GM19438 (cell line): ENCODE measurements around the gene LLGL2.
A peak's percentile ranks its signal among the peaks of the same experiment; 100 is the strongest.
"Not testable (repeated sequence)": the region's sequence is repeated elsewhere in the genome, so short reads cannot be mapped to it uniquely, and the experiment has no call there.

Experiments used
- ATAC-seq: cut with Tn5 transposase; IDR thresholded peaks from one replicate; pipeline ENCODE4 v1.9.1; 2021; ENCODE audit warnings: low read depth; ENCODE audit not compliant: unreplicated experiment

The LLGL2 gene

GRCh38 chr17:75588596-75589011, 63.1 kb downstream of the LLGL2 start:
- peak; percentile 24 for ATAC-seq

- peak; percentile 59 for ATAC-seq
Measured at GRCh38 chr17:75589012-75589918, 63.8 kb downstream of the LLGL2 start.

- ATAC-seq: no peak
Measured at GRCh38 chr17:75589919-75590303, 64.4 kb downstream of the LLGL2 start.

- ATAC-seq: no peak
Measured at GRCh38 chr17:75590314-75590761, 64.8 kb downstream of the LLGL2 start.

GRCh38 chr17:75590849-75591721, 65.6 kb downstream of the LLGL2 start:
- ATAC-seq: no peak

- no peak for ATAC-seq
Measured at GRCh38 chr17:75591722-75592302, 66.3 kb downstream of the LLGL2 start.

- no peak for ATAC-seq
Measured at GRCh38 chr17:75592348-75593020, 67.0 kb downstream of the LLGL2 start.

GRCh38 chr17:75593430-75593829, 67.9 kb downstream of the LLGL2 start:
- ATAC-seq: not testable (repeated sequence)

- ATAC-seq: no peak
Measured at GRCh38 chr17:75594499-75595283, 69.2 kb downstream of the LLGL2 start.

- ATAC-seq: no peak
Measured at GRCh38 chr17:75595284-75595919, 69.9 kb downstream of the LLGL2 start.

GRCh38 chr17:75595920-75596313, 70.4 kb downstream of the LLGL2 start:
- ATAC-seq: no peak

- no peak for ATAC-seq
Measured at GRCh38 chr17:75596320-75597087, 71.0 kb downstream of the LLGL2 start.

- no peak for ATAC-seq
Measured at GRCh38 chr17:75601057-75601987, 75.8 kb downstream of the LLGL2 start.

GRCh38 chr17:75602644-75603043, 77.1 kb downstream of the LLGL2 start:
- no peak for ATAC-seq

- ATAC-seq: no peak
Measured at GRCh38 chr17:75603123-75603522, 77.6 kb downstream of the LLGL2 start.

GRCh38 chr17:75604034-75604695, 78.7 kb downstream of the LLGL2 start:
- ATAC-seq: no peak

GRCh38 chr17:75605790-75606189, 80.3 kb downstream of the LLGL2 start:
- ATAC-seq: no peak
